Neural cell (in vitro differentiated cells): Measurements from ENCODE around the gene BCAR3.

Experiments used
- CTCF ChIP-seq: fragments of 450-650 bp; IDR thresholded peaks from 2 replicates; pipeline ENCODE4 v1.5.1; 2014; ENCODE audit warnings: antibody characterized with exemption, mild to moderate bottlenecking, moderate library complexity; ENCODE audit not compliant: poor library complexity, severe bottlenecking
- EP300 ChIP-seq: fragments of 450-650 bp; conservative IDR thresholded peaks from 2 replicates; pipeline ENCODE4 v1.6.1; 2014; ENCODE audit warnings: antibody characterized with exemption, mild to moderate bottlenecking, moderate library complexity; ENCODE audit not compliant: poor library complexity, severe bottlenecking
- EZH2 ChIP-seq: fragments of 200-600, 300-800 bp; shearing (Covaris generic), sonication (generic); IDR thresholded peaks from 2 replicates; pipeline ENCODE4 v1.6.1; 2014; ENCODE audit warnings: antibody characterized with exemption, low read length, borderline replicate concordance, mild to moderate bottlenecking; ENCODE audit not compliant: insufficient read depth, poor library complexity, severe bottlenecking
- POLR2AphosphoS5 ChIP-seq: IDR thresholded peaks from 2 replicates; pipeline ENCODE4 v1.6.1; 2012
- RAD21 ChIP-seq: fragments of 450-650 bp; conservative IDR thresholded peaks from 2 replicates; pipeline ENCODE4 v1.6.1; 2014; ENCODE audit warnings: antibody characterized with exemption, mild to moderate bottlenecking, moderate library complexity
- TF ChIP-seq, protein P1 (sequence below): IDR thresholded peaks from 2 replicates; pipeline ENCODE4 v1.6.1; 2012; ENCODE audit warnings: borderline replicate concordance

GRCh38 chr1:93516164-93516563, 165.5 kb downstream of the BCAR3 start:
- TF ChIP-seq EZH2: no peak
- no peak for TF ChIP-seq CTCF
- TF ChIP-seq RAD21: no peak
- TF ChIP-seq EP300: no peak
- no peak for TF ChIP-seq POLR2AphosphoS5
- TF ChIP-seq, protein P1, sequence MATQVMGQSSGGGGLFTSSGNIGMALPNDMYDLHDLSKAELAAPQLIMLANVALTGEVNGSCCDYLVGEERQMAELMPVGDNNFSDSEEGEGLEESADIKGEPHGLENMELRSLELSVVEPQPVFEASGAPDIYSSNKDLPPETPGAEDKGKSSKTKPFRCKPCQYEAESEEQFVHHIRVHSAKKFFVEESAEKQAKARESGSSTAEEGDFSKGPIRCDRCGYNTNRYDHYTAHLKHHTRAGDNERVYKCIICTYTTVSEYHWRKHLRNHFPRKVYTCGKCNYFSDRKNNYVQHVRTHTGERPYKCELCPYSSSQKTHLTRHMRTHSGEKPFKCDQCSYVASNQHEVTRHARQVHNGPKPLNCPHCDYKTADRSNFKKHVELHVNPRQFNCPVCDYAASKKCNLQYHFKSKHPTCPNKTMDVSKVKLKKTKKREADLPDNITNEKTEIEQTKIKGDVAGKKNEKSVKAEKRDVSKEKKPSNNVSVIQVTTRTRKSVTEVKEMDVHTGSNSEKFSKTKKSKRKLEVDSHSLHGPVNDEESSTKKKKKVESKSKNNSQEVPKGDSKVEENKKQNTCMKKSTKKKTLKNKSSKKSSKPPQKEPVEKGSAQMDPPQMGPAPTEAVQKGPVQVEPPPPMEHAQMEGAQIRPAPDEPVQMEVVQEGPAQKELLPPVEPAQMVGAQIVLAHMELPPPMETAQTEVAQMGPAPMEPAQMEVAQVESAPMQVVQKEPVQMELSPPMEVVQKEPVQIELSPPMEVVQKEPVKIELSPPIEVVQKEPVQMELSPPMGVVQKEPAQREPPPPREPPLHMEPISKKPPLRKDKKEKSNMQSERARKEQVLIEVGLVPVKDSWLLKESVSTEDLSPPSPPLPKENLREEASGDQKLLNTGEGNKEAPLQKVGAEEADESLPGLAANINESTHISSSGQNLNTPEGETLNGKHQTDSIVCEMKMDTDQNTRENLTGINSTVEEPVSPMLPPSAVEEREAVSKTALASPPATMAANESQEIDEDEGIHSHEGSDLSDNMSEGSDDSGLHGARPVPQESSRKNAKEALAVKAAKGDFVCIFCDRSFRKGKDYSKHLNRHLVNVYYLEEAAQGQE: no peak
